UCSD-AML1 (cell line): Measurements from ENCODE around the gene ZNF777.
"Not testable (repeated sequence)": the region's sequence is repeated elsewhere in the genome, so short reads cannot be mapped to it uniquely, and the experiment has no call there.

Experiments used
- DNase-seq: peaks from one replicate; lab custom pipeline; 2025; ENCODE audit not compliant: unreplicated experiment; lab: John Stamatoyannopoulos, UW

ZNF777 gene

GRCh38 chr7:149460493-149461277 is at the start of gene ZNF777:
ZNF777 (minus strand) TSS chr7:149461062; CDS start chr7:149456022, 5,040 bp downstream.
- DNase-seq, result peak; percentile 70

- DNase-seq, result no peak
Measured at GRCh38 chr7:149510248-149510647, 49.4 kb upstream of the ZNF777 start.

DNA sequence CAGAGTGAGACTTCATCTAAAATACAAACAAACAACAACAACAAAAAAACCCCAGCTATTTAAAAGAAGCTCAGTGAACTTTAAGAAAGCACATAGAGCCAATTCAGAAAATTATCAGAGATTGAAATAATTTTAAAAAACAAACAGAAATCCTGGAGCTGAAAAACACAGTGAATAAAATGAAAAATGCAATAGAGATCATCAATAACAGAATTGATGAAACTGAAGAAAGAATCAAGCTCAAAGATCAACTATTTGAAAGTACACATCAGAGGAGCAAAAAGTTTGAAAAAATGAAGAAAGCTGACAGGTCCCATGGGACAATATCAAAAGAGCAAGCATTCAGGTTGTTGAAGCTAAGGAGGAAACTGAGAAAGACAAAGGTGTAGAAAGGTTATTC is 48.9 kb upstream of the ZNF777 start:
- DNase-seq, result no peak

GRCh38 chr7:149505551-149505950 is 44.7 kb upstream of the ZNF777 start:
- no peak for DNase-seq

- no peak for DNase-seq
Measured at GRCh38 chr7:149501651-149502050, 40.8 kb upstream of the ZNF777 start.

DNA sequence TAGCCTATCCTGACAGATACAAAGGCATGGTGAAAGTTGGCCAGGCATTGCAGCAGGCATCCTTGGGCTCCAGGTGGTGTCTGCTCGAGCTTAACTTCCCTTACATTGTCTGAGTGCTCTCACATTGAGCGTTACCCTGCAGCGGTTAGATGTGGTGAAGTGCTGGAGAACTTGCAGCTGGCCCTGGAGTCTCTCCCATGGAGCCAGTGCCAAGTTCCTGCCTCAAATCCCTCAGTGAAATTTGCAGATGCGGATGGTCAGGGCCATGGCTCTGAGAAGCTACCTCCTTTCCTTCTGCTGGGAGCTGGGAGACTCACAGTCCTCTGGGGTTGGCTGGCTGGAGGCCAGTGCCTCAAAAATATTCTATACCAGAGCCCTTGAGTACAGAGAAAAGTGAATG is 40.0 kb upstream of the ZNF777 start:
- DNase-seq, result no peak

- DNase-seq, result no peak
Measured at GRCh38 chr7:149500201-149500600, 39.3 kb upstream of the ZNF777 start.

GRCh38 chr7:149498811-149499210 is 37.9 kb upstream of the ZNF777 start:
- no peak for DNase-seq

GRCh38 chr7:149497467-149498261 is 36.8 kb upstream of the ZNF777 start, which contains the start of gene ZNF746:
ZNF746 (minus strand) TSS chr7:149497809; CDS start chr7:149497536, 273 bp downstream.
- peak; percentile 76 for DNase-seq

DNA sequence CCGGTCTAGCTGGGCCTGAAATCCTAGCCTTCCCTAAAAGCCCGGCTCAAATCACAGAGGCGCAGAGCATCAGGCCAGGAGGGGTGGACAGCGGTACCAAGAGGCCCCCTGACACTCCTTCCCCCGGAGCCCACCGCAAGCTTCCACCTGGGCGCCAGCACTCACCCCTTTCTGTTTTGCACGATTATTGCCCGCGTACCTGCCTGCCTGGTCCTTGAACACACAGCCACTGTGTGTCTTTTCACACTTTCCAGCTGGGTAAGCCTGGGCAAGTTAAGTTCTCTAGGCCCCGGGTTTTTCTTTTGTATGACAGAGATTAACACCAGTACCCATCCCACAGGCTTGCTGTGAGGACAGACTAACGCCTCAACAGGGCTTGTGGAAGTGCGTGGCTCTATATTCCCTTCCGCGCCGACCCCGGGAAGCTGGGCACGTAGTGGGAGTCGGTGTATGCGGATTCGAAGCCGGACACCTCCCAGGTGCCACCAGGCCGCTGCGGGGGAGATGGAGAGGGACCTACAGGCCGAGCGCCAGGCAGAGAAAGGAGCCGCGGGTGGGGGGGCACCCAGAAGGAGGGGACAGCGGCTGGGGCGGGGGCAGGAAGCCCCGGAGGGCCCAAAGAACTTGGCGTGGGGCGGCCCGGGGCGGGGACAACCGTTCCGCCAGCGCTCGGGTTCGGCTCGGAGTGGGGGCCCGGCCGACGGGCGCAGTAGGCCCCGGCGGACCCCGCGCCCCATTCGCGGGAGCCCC is 36.0 kb upstream of the ZNF777 start:
- peak; percentile 17 for DNase-seq

GRCh38 chr7:149495785-149496641 is 35.2 kb upstream of the ZNF777 start:
- DNase-seq, result no peak

GRCh38 chr7:149494738-149495368 is 34.0 kb upstream of the ZNF777 start:
- no peak for DNase-seq

- not testable (repeated sequence) for DNase-seq
Measured at GRCh38 chr7:149493975-149494374, 33.1 kb upstream of the ZNF777 start.

DNA sequence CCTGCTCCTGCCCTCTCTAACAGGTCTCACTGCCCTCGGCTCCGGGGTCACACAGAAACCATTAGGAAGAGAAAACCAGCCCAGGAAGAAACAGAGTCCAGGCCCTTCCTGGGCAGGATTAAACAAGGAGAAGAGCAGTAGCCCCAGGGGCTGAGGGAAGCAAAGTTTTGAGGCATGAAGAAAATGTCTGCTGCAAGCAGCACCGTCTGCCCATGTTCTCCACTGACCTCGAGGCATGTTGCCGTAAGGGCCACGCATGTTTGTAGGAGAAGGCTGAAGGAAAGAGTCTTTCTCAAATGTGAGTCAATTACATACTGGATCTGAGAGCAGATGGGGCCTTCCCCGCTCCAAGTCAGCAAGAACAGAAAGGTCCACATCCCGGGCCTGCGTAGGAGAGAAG is 32.5 kb upstream of the ZNF777 start:
- DNase-seq, result no peak

- no peak for DNase-seq
Measured at GRCh38 chr7:149490083-149490760, 29.4 kb upstream of the ZNF777 start.

DNA sequence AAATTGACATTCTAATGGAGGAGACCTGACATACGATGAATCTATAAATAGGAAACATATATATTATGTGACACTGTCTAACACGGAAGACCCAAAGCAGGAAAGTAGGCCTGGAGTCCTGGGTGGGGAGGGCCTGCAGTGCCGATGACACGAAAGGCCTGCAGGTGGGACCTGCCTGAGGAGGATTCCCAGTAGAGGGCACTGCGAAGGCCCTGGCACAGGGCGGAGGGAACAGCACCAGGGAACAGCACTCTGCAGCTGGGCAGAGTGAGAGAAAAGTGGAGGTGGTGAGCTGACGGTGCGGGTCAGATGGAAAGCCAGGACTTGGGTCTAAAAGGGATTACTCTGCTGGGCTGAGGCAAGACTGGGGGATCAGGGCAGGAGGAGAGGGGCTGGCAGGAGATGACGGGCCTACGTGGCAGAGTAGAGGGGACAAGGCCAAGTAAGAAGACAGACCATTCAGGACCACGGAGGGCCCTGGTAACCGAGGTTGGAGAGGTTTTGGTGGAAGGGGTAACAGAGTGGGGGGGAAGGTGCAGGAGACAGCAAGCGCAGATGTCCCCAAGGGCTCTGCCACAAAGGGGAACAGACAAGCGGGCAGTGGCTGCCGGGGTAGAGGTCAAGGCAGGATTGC is 28.6 kb upstream of the ZNF777 start:
- no peak for DNase-seq

DNA sequence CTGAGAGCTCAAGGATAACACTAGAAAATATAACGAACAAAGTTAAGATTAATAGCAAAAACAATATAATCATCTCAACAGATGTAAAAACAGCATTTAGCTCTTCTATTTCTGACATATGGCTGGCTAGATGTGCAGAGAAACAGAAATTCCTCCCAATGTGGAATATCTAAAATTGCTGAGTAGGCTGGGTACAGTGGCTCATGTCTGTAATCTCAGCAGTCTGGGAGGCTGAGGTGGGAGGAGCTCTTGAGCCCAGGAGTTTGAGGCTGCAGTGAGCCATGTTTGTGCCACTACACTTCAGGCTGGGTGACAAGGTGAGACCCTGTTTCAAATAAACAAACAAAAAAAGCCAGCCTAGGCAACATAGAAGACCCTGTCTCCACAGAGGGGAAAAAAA is 18.7 kb upstream of the ZNF777 start:
- DNase-seq, result no peak

GRCh38 chr7:149478754-149479153 is 17.9 kb upstream of the ZNF777 start:
- DNase-seq, result no peak
